DMS153 treated with DMSO at 0.1 percent for 48 hours (cell line): Measurements from ENCODE around the gene ATP10A.

Experiments used
- DNase-seq: peaks from one replicate; lab custom pipeline; 2025; ENCODE audit not compliant: unreplicated experiment; lab: John Stamatoyannopoulos, UW

The ATP10A gene

GRCh38 chr15:25708391-25708790, 154.7 kb downstream of the ATP10A start:
- no peak for DNase-seq

- DNase-seq: no peak
Measured at GRCh38 chr15:25707656-25708365, 155.3 kb downstream of the ATP10A start.

- DNase-seq: no peak
Measured at GRCh38 chr15:25706176-25706955, 156.8 kb downstream of the ATP10A start.

GRCh38 chr15:25705433-25706115, 157.6 kb downstream of the ATP10A start:
- DNase-seq: no peak

- no peak for DNase-seq
Measured at GRCh38 chr15:25703726-25704125, 159.4 kb downstream of the ATP10A start.

- no peak for DNase-seq
Measured at GRCh38 chr15:25701721-25702465, 161.2 kb downstream of the ATP10A start.

GRCh38 chr15:25700916-25701315, 162.2 kb downstream of the ATP10A start:
- no peak for DNase-seq

- DNase-seq: no peak
Measured at GRCh38 chr15:25697586-25697985, 165.5 kb downstream of the ATP10A start.

- DNase-seq: no peak
Measured at GRCh38 chr15:25695875-25696760, 167.0 kb downstream of the ATP10A start.

GRCh38 chr15:25694823-25695312, 168.3 kb downstream of the ATP10A start:
- DNase-seq: no peak

GRCh38 chr15:25694239-25694584, 168.9 kb downstream of the ATP10A start:
- DNase-seq: no peak

GRCh38 chr15:25693321-25694238, 169.5 kb downstream of the ATP10A start:
- DNase-seq: no peak

GRCh38 chr15:25691544-25692430, 171.3 kb downstream of the ATP10A start:
- no peak for DNase-seq

GRCh38 chr15:25690673-25691543, 172.2 kb downstream of the ATP10A start:
- DNase-seq: no peak

- no peak for DNase-seq
Measured at GRCh38 chr15:25689592-25689991, 173.5 kb downstream of the ATP10A start.

GRCh38 chr15:25688166-25688565, 175.0 kb downstream of the ATP10A start:
- DNase-seq: no peak

GRCh38 chr15:25687689-25688088, 175.4 kb downstream of the ATP10A start:
- DNase-seq: no peak
